SK-N-SH (cell line): ENCODE results near the gene OR5B17. TPM values are rescaled to one million over a fixed set of nuclear protein-coding genes. Genes with fewer than 3 reads are reported as not detected.

Source experiments
- CTCF ChIA-PET: fragments of 300-600, 350-600 bp; formaldehyde crosslinking; extraction: SDS; loops from one replicate; lab custom pipeline; 2021; lab: Yijun Ruan, JAX
- POLR2A ChIA-PET: fragments of 350-600 bp; sonication (Branson Sonifier 250); formaldehyde crosslinking; extraction: SDS; loops from one replicate; lab custom pipeline; 2020; ENCODE audit warnings: antibody characterized with exemption, inconsistent platforms; lab: Yijun Ruan, JAX
- DNase-seq: peaks from one replicate; pipeline ENCODE4 v3.0.0; 2012
- H2AFZ ChIP-seq: fragments of 200-600 bp; sonication (generic); 2 replicates; pipeline ENCODE4 v1.8.1; 2016; ENCODE audit warnings: antibody characterized with exemption, mild to moderate bottlenecking, low read depth
- H3F3A ChIP-seq: fragments of 200-600 bp; sonication (generic); replicated peaks from 2 replicates; pipeline ENCODE3; 2016; ENCODE audit warnings: antibody characterized with exemption, mild to moderate bottlenecking; ENCODE audit not compliant: insufficient read depth
- H3K27ac ChIP-seq, 2 experiments: fragments of 200-500 bp in 1 of 2; fragments of 200-600 bp in 1 of 2; sonication (Bioruptor generic) in 1 of 2; sonication (generic), shearing (Covaris generic) in 1 of 2; 2 replicates each; pipeline versions ENCODE4 v1.5.1 to v1.6.1; 2014 to 2016; ENCODE audit warnings: low read depth in 2 of 2, inconsistent platforms in 1 of 2, low read length in 1 of 2, mild to moderate bottlenecking in 1 of 2, mixed read lengths in 1 of 2
- H3K27me3 ChIP-seq: fragments of 200-600 bp; sonication (generic), shearing (Covaris generic); 2 replicates; pipeline ENCODE4 v1.6.1; 2016; ENCODE audit warnings: mixed run types; ENCODE audit not compliant: insufficient read depth
- H3K36me3 ChIP-seq, 2 experiments: fragments of 200-500 bp in 1 of 2; fragments of 200-600 bp in 1 of 2; sonication (Bioruptor generic) in 1 of 2; sonication (generic) in 1 of 2; replicated peaks in 1 of 2; 2 replicates each; pipeline versions ENCODE3 to v1.5.1; 2014 to 2016; ENCODE audit warnings: low read length in 1 of 2, mild to moderate bottlenecking in 1 of 2; ENCODE audit not compliant: insufficient read depth in 2 of 2, control insufficient read depth in 1 of 2
- H3K4me1 ChIP-seq, 2 experiments: fragments of 200-500 bp in 1 of 2; fragments of 200-600 bp in 1 of 2; sonication (Bioruptor generic) in 1 of 2; sonication (generic), shearing (Covaris generic) in 1 of 2; 2 replicates each; pipeline versions ENCODE4 v1.5.1 to v1.6.1; 2014 to 2016; ENCODE audit warnings: low read depth in 1 of 2, low read length in 1 of 2, mixed run types in 1 of 2; ENCODE audit not compliant: insufficient read depth in 2 of 2, control insufficient read depth in 1 of 2
- H3K4me2 ChIP-seq: fragments of 200-600 bp; sonication (generic), shearing (Covaris generic); 2 replicates; pipeline ENCODE4 v1.6.1; 2017; ENCODE audit warnings: mixed run types
- H3K4me3 ChIP-seq, 2 experiments: fragments of 200-500 bp in 1 of 2; fragments of 200-600 bp in 1 of 2; sonication (Bioruptor generic) in 1 of 2; sonication (generic), shearing (Covaris generic) in 1 of 2; 2 replicates each; pipeline versions ENCODE4 v1.5.1 to v1.8.1; 2014 to 2016; ENCODE audit warnings: low read depth in 2 of 2, inconsistent platforms in 1 of 2, low read length in 1 of 2, mild to moderate bottlenecking in 1 of 2, mixed read lengths in 1 of 2, moderate library complexity in 1 of 2
- H3K79me2 ChIP-seq: fragments of 200-600 bp; sonication (generic); 2 replicates; pipeline ENCODE4 v1.8.1; 2017; ENCODE audit warnings: mild to moderate bottlenecking; ENCODE audit not compliant: insufficient read depth
- H3K9ac ChIP-seq: fragments of 200-600 bp; sonication (generic); 2 replicates; pipeline ENCODE4 v1.6.1; 2017; ENCODE audit warnings: mixed run types
- H3K9me2 ChIP-seq: fragments of 200-600 bp; sonication (generic); 2 replicates; pipeline ENCODE4 v1.6.1; 2017; ENCODE audit warnings: mixed run types
- H3K9me3 ChIP-seq: fragments of 200-600 bp; sonication (generic); 2 replicates; pipeline ENCODE4 v1.6.1; 2017; ENCODE audit warnings: mixed run types, mild to moderate bottlenecking, moderate library complexity
- H4K20me1 ChIP-seq: fragments of 200-600 bp; sonication (generic); 2 replicates; pipeline ENCODE4 v1.6.1; 2017; ENCODE audit warnings: mild to moderate bottlenecking, mixed run types; ENCODE audit not compliant: insufficient read depth
- CHD2 ChIP-seq: fragments of 150-350 bp; IDR thresholded peaks from 2 replicates; pipeline ENCODE4 v1.6.1; 2018; ENCODE audit warnings: low read length; ENCODE audit not compliant: partially characterized antibody
- CTCF ChIP-seq: fragments of 200-600 bp; sonication (generic); IDR thresholded peaks from 2 replicates; pipeline ENCODE4 v1.6.1; 2017; ENCODE audit warnings: antibody characterized with exemption, mild to moderate bottlenecking, moderate library complexity
- ELF1 ChIP-seq: IDR thresholded peaks from 2 replicates; pipeline ENCODE4 v1.4.0; 2012
- EZH2phosphoT487 ChIP-seq: fragments of 200-600 bp; sonication (generic); IDR thresholded peaks from 2 replicates; pipeline ENCODE4 v1.6.1; 2017; ENCODE audit warnings: low read depth, mixed run types, mild to moderate bottlenecking, antibody characterized with exemption, moderate library complexity, borderline replicate concordance
- FOSL2 ChIP-seq: IDR thresholded peaks from 2 replicates; pipeline ENCODE4 v1.4.0; 2012; ENCODE audit warnings: low read depth, mild to moderate bottlenecking, moderate library complexity, borderline replicate concordance
- FOXM1 ChIP-seq: IDR thresholded peaks from 2 replicates; pipeline ENCODE4 v1.4.0; 2012; ENCODE audit warnings: low read depth, mild to moderate bottlenecking
- GABPA ChIP-seq: IDR thresholded peaks from 2 replicates; pipeline ENCODE4 v1.4.0; 2012; ENCODE audit warnings: low read depth, mild to moderate bottlenecking
- MEF2A ChIP-seq: IDR thresholded peaks from 2 replicates; pipeline ENCODE4 v1.4.0; 2012; ENCODE audit warnings: low read depth, borderline replicate concordance
- NFIC ChIP-seq: IDR thresholded peaks from 2 replicates; pipeline ENCODE4 v1.4.0; 2012; ENCODE audit warnings: borderline replicate concordance
- NRF1 ChIP-seq: IDR thresholded peaks from 2 replicates; pipeline ENCODE4 v1.6.1; 2012; ENCODE audit warnings: low read depth, mild to moderate bottlenecking, low read length
- POLR2AphosphoS5 ChIP-seq: IDR thresholded peaks from 2 replicates; pipeline ENCODE4 v1.6.1; 2012; ENCODE audit warnings: low read depth, low read length
- RCOR1 ChIP-seq: fragments of 150-350 bp; IDR thresholded peaks from 2 replicates; pipeline ENCODE4 v1.6.1; 2017; ENCODE audit warnings: antibody characterized with exemption, low read length
- RFX5 ChIP-seq: IDR thresholded peaks from 2 replicates; pipeline ENCODE4 v1.6.1; 2012; ENCODE audit warnings: mild to moderate bottlenecking, improper control_type of control experiment, low read length
- RXRA ChIP-seq: IDR thresholded peaks from 2 replicates; pipeline ENCODE4 v1.4.0; 2012; ENCODE audit warnings: low read depth, mild to moderate bottlenecking, borderline replicate concordance
- TAF1 ChIP-seq: IDR thresholded peaks from 2 replicates; pipeline ENCODE4 v1.6.1; 2012; ENCODE audit warnings: low read depth, mild to moderate bottlenecking, low read length, moderate library complexity, borderline replicate concordance
- TCF12 ChIP-seq: IDR thresholded peaks from 2 replicates; pipeline ENCODE4 v1.4.0; 2012
- TEAD4 ChIP-seq: IDR thresholded peaks from 2 replicates; pipeline ENCODE4 v1.4.0; 2012; ENCODE audit warnings: mild to moderate bottlenecking, borderline replicate concordance; ENCODE audit not compliant: insufficient read depth
- USF1 ChIP-seq: IDR thresholded peaks from 2 replicates; pipeline ENCODE4 v1.4.0; 2012; ENCODE audit warnings: low read depth, borderline replicate concordance
- USF2 ChIP-seq: fragments of 150-350 bp; IDR thresholded peaks from 2 replicates; pipeline ENCODE4 v1.6.1; 2017; ENCODE audit warnings: antibody characterized with exemption, low read length, low read depth, borderline replicate concordance
- ZBTB33 ChIP-seq: IDR thresholded peaks from 2 replicates; pipeline ENCODE4 v1.4.0; 2012; ENCODE audit warnings: low read depth, borderline replicate concordance
- WGBS: methylation state at CpG from one replicate; pipeline ENCODE4 v1.1.6; 2017; ENCODE audit warnings: low lambda C conversion rate; 5-methylcytosine and 5-hydroxymethylcytosine counted together
- polyA plus RNA-seq, 3 experiments: library from polyadenylated mRNA; depleted of rRNA; stranded (reverse); fragments of >200 nt; gene quantifications; 2 replicates each; pipeline ENCODE4 v1.2.3, GENCODE V29; 2012

OR5B17 gene
- polyA plus RNA-seq, 1 of the 3 experiments (the other 2 are of a cell fraction) = not detected

- Histone ChIP-seq H3K9me2 (no peaks in the 10 kb centered on the region), H3K4me2 (no peak overlapping the region), H3K27me3 (no peaks in the 10 kb centered on the region), H3K4me3 (no peak overlapping the region), H2AFZ (no peak overlapping the region), H3K9me3 (peaks cover 9% of the 10 kb centered on the region; the same call in 1 of the 2 replicates), H3K36me3 (no peaks in the 10 kb centered on the region), H3K4me1 (peaks cover 0 to 11% of the 10 kb centered on the region in 2 experiments; a peak in 1 of 4 replicates), H3F3A (peaks cover 25% of the 10 kb centered on the region), H4K20me1 (no peaks in the 10 kb centered on the region), H3K79me2 (no peaks in the 10 kb centered on the region), H3K27ac (no peak overlapping the region), H3K9ac (no peak overlapping the region)
- no peak for TF ChIP-seq ZBTB33
- no peak for TF ChIP-seq MEF2A
- no peak for TF ChIP-seq FOSL2
- TF ChIP-seq CHD2 = no peak
- TF ChIP-seq CTCF = no peak
- TF ChIP-seq NRF1 = no peak
- TF ChIP-seq RCOR1 = no peak
- no peak for TF ChIP-seq TEAD4
- TF ChIP-seq RXRA = no peak
- TF ChIP-seq POLR2AphosphoS5 = no peak
- no peak for TF ChIP-seq FOXM1
- no peak for TF ChIP-seq GABPA
- TF ChIP-seq TAF1 = no peak
- no peak for TF ChIP-seq EZH2phosphoT487
- no peak for TF ChIP-seq TCF12
- TF ChIP-seq USF1 = no peak
- TF ChIP-seq ELF1 = no peak
- no peak for TF ChIP-seq RFX5
- no peak for TF ChIP-seq NFIC
- no peak for TF ChIP-seq USF2
- no peak for DNase-seq
- ChIA-PET POLR2A (no interaction called here), CTCF (no interaction called here)
- WGBS = 23% methylated on average over 7 of the region's 18 CpGs
Measured at GRCh38 chr11:58390551-58391063, 31.7 kb upstream of the OR5B17 start.
